GM06990 (cell line): ENCODE measurements around the gene RPL37A.
A peak's percentile ranks its signal among the peaks of the same experiment; 100 is the strongest.

Experiments
- DNase-seq: peaks from one replicate; pipeline ENCODE4 v3.0.0-alpha.2; 2011; ENCODE audit not compliant: insufficient read length; ENCODE audit errors: extremely low read depth
- H3K27me3 ChIP-seq: replicated peaks from 2 replicates; pipeline ENCODE4 v1.6.0; 2011; ENCODE audit warnings: low read length; ENCODE audit not compliant: control insufficient read depth, insufficient read depth
- H3K36me3 ChIP-seq: 2 replicates; pipeline ENCODE4 v1.5.1; 2011; ENCODE audit warnings: low read length; ENCODE audit not compliant: control insufficient read depth, insufficient read depth
- H3K4me3 ChIP-seq: replicated peaks from 2 replicates; pipeline ENCODE4 v1.5.1; 2011; ENCODE audit warnings: low read depth, mild to moderate bottlenecking, control low read depth, low read length
- CTCF ChIP-seq: IDR thresholded peaks from 2 replicates; pipeline ENCODE4 v1.5.1; 2011; ENCODE audit warnings: low read length, control low read depth, mild to moderate bottlenecking, inconsistent platforms; ENCODE audit not compliant: insufficient read depth, poor library complexity, severe bottlenecking

Gene RPL37A

GRCh38 chr2:216519154-216519762 is 20.6 kb downstream of the RPL37A start:
- H3K36me3 ChIP-seq: no peaks in the 10 kb centered on the region
- DNase-seq: no peak
- TF ChIP-seq CTCF: peak; percentile 62

DNA sequence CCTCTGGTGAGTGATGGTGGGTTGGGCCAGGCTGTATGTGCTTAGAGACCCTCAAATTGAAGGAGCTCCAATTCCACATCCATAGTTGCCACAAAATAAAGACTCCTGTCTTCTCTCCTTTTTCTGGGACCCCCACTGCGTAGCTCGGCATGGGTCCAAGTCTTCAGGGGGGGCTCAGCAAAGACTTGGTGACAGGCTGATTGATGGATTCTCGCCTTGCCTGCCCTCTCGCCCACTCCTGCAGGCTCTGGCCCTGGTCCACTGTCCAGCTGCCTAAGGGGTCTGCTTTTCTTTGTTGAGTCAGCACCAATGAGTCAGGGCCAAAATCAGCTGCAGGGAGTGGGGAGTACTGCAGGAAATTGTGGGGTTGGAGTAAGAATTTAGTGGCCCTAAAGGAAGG is 21.5 kb downstream of the RPL37A start:
- Histone ChIP-seq H3K4me3 (no peak overlapping the region), H3K36me3 (no peaks in the 10 kb centered on the region), H3K27me3 (no peaks in the 10 kb centered on the region)
- TF ChIP-seq CTCF: no peak
- no peak for DNase-seq

More at GRCh38 chr2:216519154-216519762, 20.6 kb downstream of the RPL37A start:
- Histone ChIP-seq H3K27me3 (no peaks in the 10 kb centered on the region), H3K4me3 (no peak overlapping the region)

GRCh38 chr2:216522892-216523502 is 24.4 kb downstream of the RPL37A start:
- Histone ChIP-seq H3K4me3 (no peak overlapping the region), H3K36me3 (no peaks in the 10 kb centered on the region), H3K27me3 (no peaks in the 10 kb centered on the region)
- DNase-seq: no peak
- no peak for TF ChIP-seq CTCF

- H3K36me3 ChIP-seq: no peaks in the 10 kb centered on the region
- no peak for TF ChIP-seq CTCF
- no peak for DNase-seq
- H3K27me3 ChIP-seq: no peaks in the 10 kb centered on the region
- H3K4me3 ChIP-seq: no peak overlapping the region
These were observed 27.3 kb downstream of the RPL37A start for GRCh38 chr2:216525972-216526371.

DNA sequence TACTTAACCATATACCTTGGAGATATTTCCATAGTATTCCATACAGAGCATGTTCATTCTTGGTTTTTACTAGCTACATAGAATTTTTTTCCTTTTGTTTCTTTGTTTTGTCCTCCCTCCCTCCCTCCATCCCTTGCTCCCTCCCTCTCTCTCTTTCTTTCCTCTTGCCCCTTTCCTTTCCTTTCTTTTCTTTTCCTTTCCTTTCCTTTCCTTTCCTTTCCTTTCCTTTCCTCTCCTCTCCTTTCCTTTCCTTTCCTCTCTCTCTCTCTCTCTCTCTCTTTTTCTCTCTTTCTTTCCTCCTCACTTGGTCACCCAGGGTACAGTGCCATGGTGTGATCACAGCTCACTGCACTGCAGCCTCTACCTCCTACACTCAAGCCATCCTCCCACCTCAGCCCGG is 28.3 kb downstream of the RPL37A start:
- H3K27me3 ChIP-seq: no peaks in the 10 kb centered on the region
- H3K36me3 ChIP-seq: no peaks in the 10 kb centered on the region
- no peak for TF ChIP-seq CTCF
- H3K4me3 ChIP-seq: no peak overlapping the region
- no peak for DNase-seq
